ENCODE results near the gene SPRR1B.
"Not testable (repeated sequence)": the region's sequence is repeated elsewhere in the genome, so short reads cannot be mapped to it uniquely, and the experiment has no call there.

Gene SPRR1B, protein sequence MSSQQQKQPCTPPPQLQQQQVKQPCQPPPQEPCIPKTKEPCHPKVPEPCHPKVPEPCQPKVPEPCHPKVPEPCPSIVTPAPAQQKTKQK

DNA sequence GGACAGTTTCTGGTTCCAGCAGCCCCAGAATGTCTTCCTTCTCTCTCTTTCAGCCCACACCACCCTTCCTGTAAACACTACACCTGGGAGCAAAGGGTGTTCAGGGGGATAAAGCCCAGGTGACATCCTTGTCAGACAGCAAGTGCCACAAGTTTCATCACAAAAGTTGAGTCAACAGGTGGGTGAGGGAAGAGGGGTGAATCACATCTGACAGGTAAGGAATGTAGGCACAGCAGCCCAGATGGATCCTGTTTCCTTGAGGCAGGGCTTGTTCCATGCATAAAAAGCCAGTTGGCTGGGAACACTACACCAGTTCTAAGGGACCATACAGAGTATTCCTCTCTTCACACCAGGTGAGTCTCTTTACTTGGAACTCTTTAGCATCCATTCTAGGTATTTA, at the start of gene SPRR1B:
SPRR1B (plus strand) TSS at position 309 of the 400 bp plus-strand sequence. CDS start 1,143 bp downstream, outside the sequence.
- peak; percentile 82 for DNase-seq (ENCODE audit: low read depth, low spot score)
- H3K27ac ChIP-seq: peak within 1 kb of the TSS; percentile 78

DNA sequence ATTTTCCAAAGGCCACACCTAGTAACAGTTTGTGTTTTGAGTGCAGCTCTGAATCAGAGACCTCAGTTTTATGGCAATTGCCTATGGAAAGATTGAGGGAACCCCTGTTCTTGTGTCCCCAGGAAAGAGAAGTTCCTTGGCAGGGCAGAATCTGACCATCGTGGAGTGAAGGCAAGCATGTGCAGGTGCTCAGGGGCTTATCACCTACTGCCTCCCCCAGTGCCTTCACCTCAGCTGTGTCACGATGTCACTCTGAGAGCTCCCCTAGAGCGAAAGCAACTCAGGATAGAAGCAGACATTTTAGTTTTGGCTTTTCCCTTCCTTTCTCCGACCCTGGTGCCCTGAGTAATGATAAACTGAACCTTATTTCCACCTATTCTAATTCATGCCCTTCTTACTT, 48.9 kb upstream of the SPRR1B start:
- H3K27ac ChIP-seq: no peak overlapping the region

GRCh38 chr1:152983234-152983633, 47.8 kb upstream of the SPRR1B start:
- DNase-seq (ENCODE audit: low read depth, low spot score): no peak

More for the DNA sequence above, 48.9 kb upstream of the SPRR1B start:
- DNase-seq (ENCODE audit: low read depth, low spot score): no peak

GRCh38 chr1:152983743-152984142, 47.3 kb upstream of the SPRR1B start, which contains the start of gene SPRR1A:
SPRR1A (plus strand) TSS chr1:152984081; CDS start chr1:152985231, 1,150 bp downstream.
- peak; percentile 43 for DNase-seq (ENCODE audit: low read depth, low spot score)
- peak within 1 kb of the TSS; percentile 26 for H3K27ac ChIP-seq

More at GRCh38 chr1:152983234-152983633, 47.8 kb upstream of the SPRR1B start:
- H3K27ac ChIP-seq: no peak overlapping the region

GRCh38 chr1:152986578-152986977, 44.4 kb upstream of the SPRR1B start:
- DNase-seq (ENCODE audit: low read depth, low spot score): no peak
- H3K27ac ChIP-seq: no peak overlapping the region

GRCh38 chr1:152993186-152993585, 37.8 kb upstream of the SPRR1B start:
- no peak for DNase-seq (ENCODE audit: low read depth, low spot score)
- no peak overlapping the region for H3K27ac ChIP-seq

DNA sequence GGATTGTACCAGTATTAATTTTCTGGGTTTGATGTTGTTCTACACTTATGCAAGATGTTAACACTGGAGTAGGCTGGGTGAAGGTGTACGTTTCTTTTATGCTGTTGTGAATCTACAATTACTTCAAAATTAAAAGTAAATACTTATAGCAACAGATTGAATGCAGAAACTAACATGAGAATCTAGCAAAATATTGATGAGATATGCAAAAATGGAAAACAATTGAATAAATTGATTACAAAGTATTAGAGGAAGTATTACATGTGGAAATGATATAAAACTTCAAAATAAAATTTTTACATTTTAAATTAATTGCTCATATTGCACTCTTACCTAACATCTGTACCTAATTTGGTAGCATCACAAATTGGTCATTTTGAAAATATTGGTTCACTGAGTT, 35.2 kb upstream of the SPRR1B start:
- no peak overlapping the region for H3K27ac ChIP-seq
- no peak for DNase-seq (ENCODE audit: low read depth, low spot score)

DNA sequence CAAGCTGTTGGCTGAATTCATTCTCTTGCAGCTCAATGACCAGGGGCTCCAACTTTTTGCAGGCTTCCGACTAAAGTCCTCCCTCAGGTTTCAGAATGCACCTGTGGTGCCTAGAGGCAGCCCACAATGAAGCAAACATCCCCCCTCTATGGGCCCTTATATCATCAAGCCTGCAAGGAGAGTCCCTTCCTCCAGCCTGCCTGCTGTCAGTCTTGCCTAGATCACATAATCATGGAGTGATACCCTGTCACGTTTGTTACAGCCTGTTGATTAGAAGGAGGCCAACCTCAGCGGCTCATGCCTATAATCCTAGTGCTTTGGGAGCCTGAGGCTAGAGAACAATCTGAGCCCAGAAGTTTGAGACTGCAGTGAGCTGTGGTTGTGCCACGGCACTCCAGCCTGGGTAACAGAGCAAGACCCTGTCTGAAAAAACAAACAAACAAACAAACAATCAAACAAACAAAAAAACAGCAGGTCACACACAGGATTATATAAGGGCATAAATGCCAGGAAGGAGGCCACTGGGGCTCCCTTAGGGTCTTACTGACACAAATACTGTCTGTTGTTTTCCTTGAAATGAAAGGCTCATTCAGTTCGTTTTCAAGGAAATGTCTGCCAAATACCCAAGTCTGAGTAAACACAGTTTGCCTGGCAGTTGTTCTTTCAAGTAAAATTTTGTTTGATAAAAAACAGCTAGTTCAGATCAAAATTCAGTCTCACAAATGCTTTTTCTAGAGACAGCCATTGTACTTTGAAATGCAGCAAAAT, 34.2 kb upstream of the SPRR1B start:
- no peak overlapping the region for H3K27ac ChIP-seq
- DNase-seq (ENCODE audit: low read depth, low spot score): no peak

DNA sequence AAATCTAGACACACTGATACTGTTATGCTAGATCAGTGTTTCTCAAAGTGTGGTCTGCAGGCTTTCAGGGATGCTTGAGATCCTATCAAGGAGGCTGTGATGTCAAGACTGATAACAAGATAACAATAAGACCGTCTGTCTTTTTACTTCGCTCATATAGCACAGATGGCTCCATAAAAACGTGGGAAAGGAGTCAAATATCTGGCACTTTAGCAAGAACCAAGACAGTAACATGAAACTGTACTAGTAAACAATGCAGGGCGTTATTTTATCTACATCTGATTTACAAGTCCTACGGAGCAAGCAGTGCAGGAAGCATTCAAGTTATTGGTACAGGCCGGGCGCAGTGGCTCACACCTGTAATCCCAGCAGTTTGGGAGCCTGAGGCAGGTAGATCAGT, 33.1 kb upstream of the SPRR1B start:
- no peak for DNase-seq (ENCODE audit: low read depth, low spot score)
- no peak overlapping the region for H3K27ac ChIP-seq

- H3K27ac ChIP-seq: peak overlapping the region; percentile 77
- DNase-seq (ENCODE audit: low read depth, low spot score): no peak
These were observed 32.5 kb upstream of the SPRR1B start for GRCh38 chr1:152998476-152998875.

GRCh38 chr1:152999818-153000217, 31.2 kb upstream of the SPRR1B start:
- DNase-seq (ENCODE audit: low read depth, low spot score): no peak
- peak overlapping the region; percentile 77 for H3K27ac ChIP-seq

DNA sequence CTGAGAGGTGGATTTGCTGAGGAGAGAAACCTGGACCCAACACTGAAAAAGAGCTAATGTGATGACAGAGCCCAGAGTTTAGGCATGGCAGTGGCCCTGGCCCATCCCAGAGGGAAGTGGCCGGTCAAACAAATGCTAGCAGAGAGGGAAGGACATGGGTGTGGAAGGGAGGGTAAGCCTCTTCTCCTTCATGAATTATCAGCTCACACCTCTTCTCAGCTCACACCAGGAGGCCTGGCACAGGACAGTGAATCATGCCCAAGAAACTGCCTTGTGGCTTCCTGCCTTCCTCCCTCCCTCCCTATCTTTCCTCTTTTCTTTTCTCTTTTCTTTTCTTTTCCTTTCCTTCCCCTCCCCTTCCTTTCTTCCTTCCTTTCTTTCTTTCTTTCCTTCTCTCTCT, 30.7 kb upstream of the SPRR1B start:
- H3K27ac ChIP-seq: peak overlapping the region; percentile 77
- DNase-seq (ENCODE audit: low read depth, low spot score): no peak

GRCh38 chr1:153001382-153001781, 29.6 kb upstream of the SPRR1B start, which contains the start of gene SPRR3:
SPRR3 (plus strand) TSS chr1:153001749; CDS start chr1:153003021, 1,272 bp downstream.
- DNase-seq (ENCODE audit: low read depth, low spot score): no peak
- H3K27ac ChIP-seq: peak within 1 kb of the TSS; percentile 77

GRCh38 chr1:153011235-153011758, 19.7 kb upstream of the SPRR1B start:
- not testable (repeated sequence) for DNase-seq (ENCODE audit: low read depth, low spot score); H3K27ac ChIP-seq

GRCh38 chr1:153021829-153022228, 9.2 kb upstream of the SPRR1B start:
- not testable (repeated sequence) for DNase-seq (ENCODE audit: low read depth, low spot score)

DNA sequence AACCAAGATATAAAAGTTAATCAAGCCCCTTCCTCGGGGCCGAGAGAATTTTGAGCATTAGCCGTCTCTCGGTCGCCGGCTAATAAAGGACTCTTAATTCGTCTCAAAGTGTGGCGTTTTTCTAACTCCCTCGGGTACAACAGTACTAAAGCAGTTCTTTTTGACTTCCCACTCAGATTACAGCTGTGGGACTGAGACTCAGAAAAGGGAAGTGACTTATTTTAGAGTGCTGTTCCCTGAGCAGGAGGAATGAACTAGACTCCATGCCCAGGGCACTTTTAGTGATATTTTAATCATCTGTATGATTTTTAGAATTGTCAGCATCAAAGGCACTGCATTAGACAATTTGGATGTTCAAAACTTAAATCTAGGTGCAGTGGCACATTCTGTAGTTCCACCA, 8.7 kb upstream of the SPRR1B start:
- not testable (repeated sequence) for DNase-seq (ENCODE audit: low read depth, low spot score); H3K27ac ChIP-seq

More at GRCh38 chr1:153021829-153022228, 9.2 kb upstream of the SPRR1B start:
- not testable (repeated sequence) for H3K27ac ChIP-seq

GRCh38 chr1:153023109-153023508, 7.9 kb upstream of the SPRR1B start:
- H3K27ac ChIP-seq: no peak overlapping the region
- DNase-seq (ENCODE audit: low read depth, low spot score): no peak

DNA sequence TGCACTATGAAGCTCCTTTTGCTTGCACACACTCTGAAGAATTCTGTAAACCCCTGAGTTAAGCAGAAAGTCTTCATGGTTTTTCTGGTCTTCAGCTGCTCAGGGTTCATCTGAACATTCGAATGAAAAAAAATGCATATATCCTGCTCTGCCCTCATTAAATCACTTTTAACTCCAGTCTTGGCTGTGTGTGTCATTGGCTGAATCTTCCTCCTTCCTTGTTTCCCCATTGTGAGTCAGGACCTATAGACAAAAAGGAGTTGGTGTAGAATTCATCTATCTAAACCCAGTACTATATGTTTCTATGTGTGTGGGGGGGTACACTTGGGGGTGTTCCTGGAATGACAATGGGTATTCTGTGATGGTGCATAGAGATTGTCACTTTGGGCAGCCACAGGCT, 6.6 kb upstream of the SPRR1B start:
- peak overlapping the region; percentile 31 for H3K27ac ChIP-seq
- DNase-seq (ENCODE audit: low read depth, low spot score): no peak

DNA sequence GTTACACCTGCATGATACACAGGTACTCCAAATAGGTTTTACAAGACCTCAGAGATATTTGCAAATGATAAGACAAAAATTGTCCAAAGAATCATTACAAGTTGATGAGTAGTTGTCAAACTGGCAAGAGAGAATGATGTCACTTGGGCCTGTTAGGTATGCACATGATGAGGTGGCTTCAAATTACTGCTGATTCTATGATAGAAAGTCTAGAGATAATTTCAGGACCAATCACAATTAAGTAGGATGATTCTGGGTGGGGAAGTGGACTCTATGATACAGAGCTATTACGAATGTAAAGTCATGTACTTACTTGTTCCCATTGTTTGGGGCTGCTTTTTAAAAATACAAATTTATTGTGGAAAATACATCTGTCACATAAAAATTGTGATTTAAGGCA, 5.2 kb upstream of the SPRR1B start:
- DNase-seq (ENCODE audit: low read depth, low spot score): peak; percentile 49
- H3K27ac ChIP-seq: peak overlapping the region; percentile 31

GRCh38 chr1:153028766-153029165, 2.2 kb upstream of the SPRR1B start:
- no peak overlapping the region for H3K27ac ChIP-seq
- DNase-seq (ENCODE audit: low read depth, low spot score): no peak

- DNase-seq (ENCODE audit: low read depth, low spot score): no peak
- peak overlapping the region; percentile 78 for H3K27ac ChIP-seq
These were observed 1.1 kb downstream of the SPRR1B start for GRCh38 chr1:153032073-153032472.
